ENCODE data around the gene TMCO4. TPM values are rescaled to one million over a fixed set of nuclear protein-coding genes. Genes with fewer than 3 reads are reported as not detected.

TMCO4 gene
- total and polyA plus RNA-seq, 2 of the 8 experiments (the other 6 are each of a cell fraction or from before 2014, with no cell fraction given) = 3.0 to 3.1 TPM

DNA sequence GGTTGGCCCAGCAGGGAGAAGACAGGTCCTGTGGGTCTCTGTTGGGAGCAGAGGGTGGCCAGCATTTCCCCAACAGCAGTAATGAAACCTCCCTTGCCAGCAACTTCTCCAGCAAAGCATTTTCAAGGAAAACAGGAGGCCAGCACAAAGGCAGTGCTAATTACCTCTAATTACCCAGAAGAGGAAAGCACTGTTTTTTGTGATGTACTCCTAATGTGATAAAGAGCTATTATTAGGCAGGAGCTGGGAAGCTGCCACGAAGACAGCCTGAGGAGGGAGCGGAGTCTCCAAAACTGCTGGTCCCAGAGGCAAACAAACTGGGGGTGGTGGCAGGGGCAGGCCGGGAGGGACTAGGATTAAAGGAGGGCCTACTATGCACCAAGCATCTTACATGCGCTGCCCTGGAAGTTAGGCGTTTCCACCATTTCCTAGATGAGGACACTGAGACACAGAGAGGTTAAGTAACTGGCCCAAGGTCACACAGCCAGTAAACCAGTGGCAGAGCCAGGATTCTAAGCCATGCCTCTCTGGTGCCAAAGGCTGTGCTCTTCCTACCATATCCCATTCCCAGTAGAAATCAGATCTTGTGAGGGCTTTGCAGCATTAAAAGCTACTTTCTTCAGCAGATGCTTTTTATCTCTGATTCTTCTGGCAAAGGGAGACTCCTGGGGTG is 110.5 kb downstream of the TMCO4 start:
- no peak overlapping the region for H3K14ac ChIP-seq (ENCODE audit: insufficient read length)
- no peak overlapping the region for H2BK20ac ChIP-seq (ENCODE audit: low read length)
- 79% methylated on average over 5 of the region's 5 CpGs; no CpG with 5 or more reads in 1 of the 2 experiments for WGBS, 2 experiments (ENCODE audit: extremely low coverage in 1 of 2, insufficient coverage in 1 of 2, insufficient read length in 1 of 2, insufficient replicate concordance in 2 of 2, low coverage in 1 of 2, low lambda C conversion rate in 2 of 2, missing lambda C conversion rate in 1 of 2)
- FAIRE-seq (no peak), DNase-seq (ENCODE audit: low read depth in 1 of 2, low spot score in 2 of 2) (no peak)
- no peak overlapping the region for H3K4me3 ChIP-seq (ENCODE audit: extremely low read depth in 1 of 4, insufficient read depth in 2 of 4, low read depth in 3 of 4, low read length in 4 of 4)
- no peak overlapping the region for H4K8ac ChIP-seq (ENCODE audit: extremely low read depth, insufficient read depth, low read length)
- no peak overlapping the region for H3K23ac ChIP-seq (ENCODE audit: insufficient read length)
- H2AK5ac ChIP-seq (ENCODE audit: low read depth, low read length) = no peak overlapping the region
- H2BK15ac ChIP-seq (ENCODE audit: low read length) = no peak overlapping the region
- no peak overlapping the region for H3K27ac ChIP-seq (ENCODE audit: low read depth, low read length)
- no peak overlapping the region for H3K9ac ChIP-seq (replicated peaks in 1 of 4; ENCODE audit: extremely low read depth in 1 of 4, low read depth in 3 of 4, low read length in 3 of 4)
- no peak overlapping the region for H3K56ac ChIP-seq (replicated peaks; ENCODE audit: insufficient read length, low read depth, low read length)
- H3K79me2 ChIP-seq (ENCODE audit: control insufficient read depth in 1 of 2, insufficient read depth in 2 of 2, low read length in 2 of 2) = no peaks in the 10 kb centered on the region
- H2BK5ac ChIP-seq (ENCODE audit: low read depth, low read length) = no peak overlapping the region
- H3K18ac ChIP-seq (ENCODE audit: extremely low read depth, low read length) = no peak overlapping the region
- no peak overlapping the region for H3K4ac ChIP-seq (replicated peaks; ENCODE audit: insufficient read length, low read depth, low read length)
- H3K4me1 ChIP-seq (replicated peaks in 1 of 4; ENCODE audit: control insufficient read depth in 3 of 4, insufficient read depth in 4 of 4, low read length in 3 of 4) = peaks cover 3 to 13% (median 10%) of the 10 kb centered on the region in 4 experiments
- H3K9me3 ChIP-seq (ENCODE audit: insufficient read depth in 2 of 2, low read depth in 1 of 2, low read length in 1 of 2) = no peaks in the 10 kb centered on the region
- H2AFZ ChIP-seq (ENCODE audit: low read length) = no peak overlapping the region
- no peak overlapping the region for H3K4me2 ChIP-seq (ENCODE audit: insufficient read depth in 1 of 2, low read depth in 2 of 2, low read length in 2 of 2)
- H2BK12ac ChIP-seq (ENCODE audit: low read depth, low read length) = no peak overlapping the region
- ChIA-PET POLR2A (ENCODE audit: partially characterized antibody) (interaction anchor here (0.7 to 1.1 kb wide), 2 partner anchors 21 to 436 kb away, joined by 3 read pairs; no protein-coding TSS in a partner anchor), CTCF (ENCODE audit: partially characterized antibody) (interaction anchor here (1.0 to 2.7 kb wide), 6 partner anchors 10 to 28 kb away, joined by 3 to 19 read pairs (median 6); no protein-coding TSS in a partner anchor)
- no peaks in the 10 kb centered on the region for H3K27me3 ChIP-seq (replicated peaks in 1 of 4; ENCODE audit: control insufficient read depth in 3 of 4, extremely low read depth in 1 of 4, insufficient read depth in 3 of 4, low read length in 3 of 4)
- H3K79me1 ChIP-seq (ENCODE audit: low read depth, low read length) = no peaks in the 10 kb centered on the region
- no peak overlapping the region for H4K5ac ChIP-seq (ENCODE audit: insufficient read length, low read depth, low read length)
- H2BK120ac ChIP-seq (replicated peaks; ENCODE audit: low read depth, low read length) = peak overlapping the region; percentile 31
- TF ChIP-seq POLR2AphosphoS5 (IDR thresholded peaks at IDR 0.05; ENCODE audit: low read depth, low read length) (no peak), ASH2L (IDR thresholded peaks at IDR 0.05; ENCODE audit: low read length) (peak; percentile 42), KDM1A (IDR thresholded peaks at IDR 0.05; ENCODE audit: borderline replicate concordance, low read length) (peak; percentile 97), HDAC2 (IDR thresholded peaks at IDR 0.05; ENCODE audit: borderline replicate concordance in 1 of 2, low read depth in 2 of 2, low read length in 2 of 2) (peak in 1 of 2 experiments; percentile 75; a peak in 1 of 4 replicates), RAD21 (IDR thresholded peaks at IDR 0.05 in 1 of 2, conservative IDR thresholded peaks at IDR 0.05 in 1 of 2; ENCODE audit: low read depth in 2 of 2, low read length in 2 of 2) (no peak), KDM4A (IDR thresholded peaks at IDR 0.05; ENCODE audit: low read depth, low read length, severe bottlenecking) (no peak)
- H3K36me3 ChIP-seq (ENCODE audit: control insufficient read depth in 2 of 4, insufficient read depth in 4 of 4, low read length in 3 of 4) = no peaks in the 10 kb centered on the region
- no peaks in the 10 kb centered on the region for H3K23me2 ChIP-seq (ENCODE audit: low read depth, low read length)
- no peaks in the 10 kb centered on the region for H4K20me1 ChIP-seq (replicated peaks in 1 of 2; ENCODE audit: control insufficient read depth in 1 of 2, insufficient read depth in 2 of 2, low read length in 2 of 2)
- H4K91ac ChIP-seq (replicated peaks; ENCODE audit: insufficient read length, low read length) = no peak overlapping the region

All from H1 (cell line).